Activated B cell treated with CpG ODN at 0.5 μM for 24 hours (primary cell): ENCODE measurements around the gene TCF4. TPM values are rescaled to one million over a fixed set of nuclear protein-coding genes. Genes with fewer than 3 reads are reported as not detected.

Source experiments
- ATAC-seq: fragments of 200-7000 bp; cut with Tn5 transposase; one replicate; pipeline ENCODE4 v1.10.0; 2021; ENCODE audit warnings: low read depth, mild to moderate bottlenecking, moderate library complexity
- CTCF ChIA-PET: fragments of 350-600 bp; sonication (Branson Sonifier 250); formaldehyde crosslinking; loops from one replicate; lab custom pipeline; 2021; ENCODE audit warnings: antibody characterized with exemption; lab: Charles Lee
- POLR2A ChIA-PET: fragments of 350-600 bp; sonication (Branson Sonifier 250); formaldehyde crosslinking; loops from one replicate; lab custom pipeline; 2021; ENCODE audit warnings: antibody characterized with exemption; lab: Charles Lee
- DNase-seq: peaks from one replicate; pipeline ENCODE4 v3.0.0; 2022
- H3K27ac Mint-ChIP-seq: one replicate; pipeline ENCODE4 v1.8.0; 2020; ENCODE audit warnings: mixed read lengths
- H3K27me3 Mint-ChIP-seq: one replicate; pipeline ENCODE4 v1.8.0; 2021; ENCODE audit warnings: mixed read lengths
- H3K36me3 Mint-ChIP-seq: one replicate; pipeline ENCODE4 v1.8.0; 2021; ENCODE audit warnings: low read depth, mixed read lengths
- H3K4me1 Mint-ChIP-seq: one replicate; pipeline ENCODE4 v1.8.0; 2021; ENCODE audit warnings: mixed read lengths
- H3K4me3 Mint-ChIP-seq: one replicate; pipeline ENCODE4 v1.8.0; 2020; ENCODE audit warnings: mild to moderate bottlenecking, mixed read lengths
- H3K9me3 Mint-ChIP-seq: one replicate; pipeline ENCODE4 v1.8.0; 2020; ENCODE audit warnings: mixed read lengths
- CTCF ChIP-seq: fragments of 200-600 bp; IDR thresholded peaks from one replicate; pipeline ENCODE4 v1.8.0; 2022; ENCODE audit warnings: antibody characterized with exemption, mild to moderate bottlenecking
- intact Hi-C: fragments of 100-400 bp; cut with micrococcal nuclease; formaldehyde crosslinking; loops from one replicate; pipeline ENCODE4 v1.15.1; 2024
- total RNA-seq: library from RNA; stranded (reverse); gene quantifications from 2 replicates; pipeline ENCODE4 v1.2.3, GENCODE V29; 2022

The TCF4 gene
- total RNA-seq, 1 donor from 2014 or later: 270 TPM

GRCh38 chr18:55310044-55310676 lies 277.8 kb downstream of the TCF4 start:
- DNase-seq (no peak), ATAC-seq (no peak)
- Mint-ChIP-seq H3K36me3 (peaks cover 53% of the 10 kb centered on the region), H3K27ac (peak overlapping the region; percentile 78), H3K4me3 (peak overlapping the region; percentile 36), H3K9me3 (no peaks in the 10 kb centered on the region), H3K27me3 (no peaks in the 10 kb centered on the region), H3K4me1 (peaks cover 97% of the 10 kb centered on the region)
- ChIA-PET POLR2A (interaction anchor here (0.6 to 2.9 kb wide), 5 partner anchors 7 to 272 kb away, joined by 3 to 13 read pairs (median 4); no protein-coding TSS in a partner anchor), CTCF (interaction anchor here (1.4 kb wide), 1 partner anchor 75 kb away, joined by 4 read pairs; no protein-coding TSS in a partner anchor)
- intact Hi-C loops: no loop called here
- no peak for TF ChIP-seq CTCF

GRCh38 chr18:55309249-55309648 lies 278.7 kb downstream of the TCF4 start:
- Mint-ChIP-seq H3K27me3 (no peaks in the 10 kb centered on the region), H3K4me3 (no peak overlapping the region), H3K27ac (no peak overlapping the region), H3K4me1 (peaks cover 95% of the 10 kb centered on the region), H3K9me3 (no peaks in the 10 kb centered on the region), H3K36me3 (peaks cover 52% of the 10 kb centered on the region)
- ChIA-PET POLR2A (interaction anchor here (0.9 to 2.9 kb wide), 4 partner anchors 8 to 12 kb away, joined by 3 to 13 read pairs (median 7); no protein-coding TSS in a partner anchor), CTCF (interaction anchor here (1.0 to 1.4 kb wide), 2 partner anchors 8 to 75 kb away, joined by 4 read pairs; no protein-coding TSS in a partner anchor)
- no peak for TF ChIP-seq CTCF
- ATAC-seq (no peak), DNase-seq (no peak)
- intact Hi-C loops: no loop called here

GRCh38 chr18:55307505-55307904 lies 280.5 kb downstream of the TCF4 start:
- TF ChIP-seq CTCF: no peak
- Mint-ChIP-seq H3K27ac (peak overlapping the region; percentile 21), H3K9me3 (no peaks in the 10 kb centered on the region), H3K27me3 (no peaks in the 10 kb centered on the region), H3K4me3 (peak overlapping the region; percentile 56), H3K4me1 (peaks cover 95% of the 10 kb centered on the region), H3K36me3 (peaks cover 47% of the 10 kb centered on the region)
- CTCF ChIA-PET: interaction anchor here (1.6 to 1.8 kb wide), 2 partner anchors 11 to 73 kb away, joined by 5 read pairs; no protein-coding TSS in a partner anchor
- DNase-seq (no peak), ATAC-seq (peak; percentile 42)
- intact Hi-C loops: loop anchor here (2.0 kb wide), 2 partner anchors 13 to 15 kb away; no protein-coding TSS in a partner anchor
- POLR2A ChIA-PET: interaction anchor here (0.6 to 2.9 kb wide), 3 partner anchors 10 to 80 kb away, joined by 3 to 10 read pairs (median 5); no protein-coding TSS in a partner anchor

GRCh38 chr18:55306359-55307024 lies 281.5 kb downstream of the TCF4 start:
- H3K36me3 Mint-ChIP-seq: peaks cover 48% of the 10 kb centered on the region
- ATAC-seq: no peak
- ChIA-PET POLR2A (interaction anchor here (2.0 kb wide), 1 partner anchor 16 kb away, joined by 9 read pairs; no protein-coding TSS in a partner anchor), CTCF (interaction anchor here (1.6 to 1.8 kb wide), 2 partner anchors 12 to 72 kb away, joined by 5 read pairs; no protein-coding TSS in a partner anchor)
- H3K9me3 Mint-ChIP-seq: no peaks in the 10 kb centered on the region
- intact Hi-C loops: loop anchor here (1.0 to 2.0 kb wide), 4 partner anchors 8 to 14 kb away; no protein-coding TSS in a partner anchor
- H3K27ac Mint-ChIP-seq: peak overlapping the region; percentile 41
- no peak overlapping the region for H3K4me3 Mint-ChIP-seq
- no peak for TF ChIP-seq CTCF
- no peak for DNase-seq
- H3K4me1 Mint-ChIP-seq: peaks cover 92% of the 10 kb centered on the region
- H3K27me3 Mint-ChIP-seq: no peaks in the 10 kb centered on the region
